OCI-LY3 (cell line): ENCODE measurements around the gene AHR.

Experiments
- CTCF ChIP-seq: fragments of 200-600, 300-600 bp; sonication (generic); IDR thresholded peaks from 2 replicates; pipeline ENCODE4 v1.5.1; 2014; ENCODE audit warnings: antibody characterized with exemption, low read length, low read depth
- EZH2phosphoT487 ChIP-seq: fragments of 200-600 bp; shearing (Covaris generic); IDR thresholded peaks from 2 replicates; pipeline ENCODE4 v1.6.1; 2018; ENCODE audit warnings: antibody characterized with exemption, mixed run types, low read depth

- TF ChIP-seq CTCF (no peak), EZH2phosphoT487 (no peak)
Observed at GRCh38 chr7:17312641-17313040, 14.2 kb downstream of the AHR start.
